Measurements from ENCODE around the gene TMEM11. TPM values are rescaled to one million over a fixed set of nuclear protein-coding genes. Genes with fewer than 3 reads are reported as not detected.

TMEM11 gene
- total and polyA plus RNA-seq, 2 of the 4 experiments (the other 2 are of a cell fraction) = 19.9 to 44.7 TPM

GRCh38 chr17:21165922-21166594 is 47.9 kb downstream of the TMEM11 start:
- Histone ChIP-seq H2AK9ac (replicated peaks; ENCODE audit: low read depth, low read length, poor library complexity) (no peak overlapping the region), H2BK20ac (ENCODE audit: low read depth, low read length) (peak overlapping the region; percentile 62; the same call in 1 of the 2 replicates), H2BK120ac (ENCODE audit: low read depth, low read length) (peak overlapping the region; percentile 29; the same call in 1 of the 2 replicates), H3K27ac (ENCODE audit: insufficient read depth, low read length) (0 out of 2 replicates have a peak overlapping the region, but pooled peaks have one; percentile 6), H3K23ac (ENCODE audit: low read depth, low read length) (no peak overlapping the region), H2BK15ac (ENCODE audit: low read depth, low read length) (no peak overlapping the region), H3K36me3 (ENCODE audit: control insufficient read depth, insufficient read depth, low read length) (no peaks in the 10 kb centered on the region), H3K79me1 (ENCODE audit: low read depth in 1 of 2, low read length in 2 of 2) (peaks cover 17 to 21% of the 10 kb centered on the region in 2 experiments), H2AK5ac (ENCODE audit: low read depth, low read length) (no peak overlapping the region), H4K91ac (ENCODE audit: insufficient read depth, low read depth, low read length) (no peak overlapping the region), H4K5ac (ENCODE audit: low read depth, low read length) (no peak overlapping the region), H3K4me2 (ENCODE audit: low read depth, low read length) (peak overlapping the region; percentile 37; the same call in 1 of the 2 replicates), H4K20me1 (ENCODE audit: insufficient read depth, low read length) (no peaks in the 10 kb centered on the region; the same call in 1 of the 2 replicates), H3K9me1 (ENCODE audit: insufficient read depth, low read length) (peaks cover 8% of the 10 kb centered on the region; the same call in 1 of the 2 replicates), H3K9me3 (ENCODE audit: control insufficient read depth, insufficient read depth, low read length) (no peaks in the 10 kb centered on the region), H3K27me3 (ENCODE audit: control insufficient read depth, insufficient read depth, low read length) (no peaks in the 10 kb centered on the region), H3K14ac (replicated peaks; ENCODE audit: low read depth, low read length) (no peak overlapping the region), H3K4ac (ENCODE audit: low read depth, low read length) (no peak overlapping the region; the same call in 1 of the 2 replicates), H2AFZ (replicated peaks; ENCODE audit: low read length, poor library complexity) (no peak overlapping the region), H3K4me1 (ENCODE audit: control insufficient read depth, insufficient read depth, low read length) (peaks cover 19% of the 10 kb centered on the region), H4K8ac (ENCODE audit: low read depth in 2 of 2, low read length in 2 of 2) (no peak overlapping the region), H3K9ac (ENCODE audit: low read depth, low read length) (peak overlapping the region; percentile 57; the same call in 1 of the 2 replicates), H2BK5ac (ENCODE audit: low read depth, low read length, poor library complexity, severe bottlenecking) (peak overlapping the region; percentile 58), H3K18ac (ENCODE audit: low read depth, low read length) (no peak overlapping the region; the same call in 1 of the 2 replicates), H3K4me3 (ENCODE audit: insufficient read depth, low read depth, low read length) (no peak overlapping the region), H3K56ac (ENCODE audit: extremely low read depth, insufficient read depth, low read length) (no peak overlapping the region)
- no peak for ATAC-seq (ENCODE audit: low read depth)
- dilution Hi-C loops (cut with HindIII; ENCODE audit: low sequenced_read_pairs, unreplicated experiment) (no loop called here), intact Hi-C loops (cut with micrococcal nuclease) (loop anchor here (5.0 kb wide), 1 partner anchor 46 kb away; the partner anchor contains the start of gene TMEM11), in situ Hi-C loops (cut with MboI; ENCODE audit: low sequenced_read_pairs) (no loop called here)
- no TSS peak for BruUV-seq (replicated peaks)
- ChIA-PET POLR2A (ENCODE audit: unreplicated experiment) (no interaction called here), CTCF (interaction anchor here (0.6 to 0.9 kb wide), 3 partner anchors 34 to 74 kb away, joined by 3 to 7 read pairs (median 5); no protein-coding TSS in a partner anchor)
- WGBS, 2 experiments (ENCODE audit: extremely low coverage in 2 of 2, insufficient read length in 1 of 2) = 100% methylated on average over 3 of the region's 11 CpGs; no CpG with 5 or more reads in 1 of the 2 experiments
- DNase-seq = no peak
- no peak for TF ChIP-seq POLR2A (IDR thresholded peaks at IDR 0.05; ENCODE audit: low read depth, low read length)
- no peak for TF ChIP-seq ELK1 (IDR thresholded peaks at IDR 0.05; ENCODE audit: borderline replicate concordance, low read depth, low read length)
- no peak for TF ChIP-seq BHLHE40 (IDR thresholded peaks at IDR 0.05; ENCODE audit: low read depth, low read length)
- no peak for TF ChIP-seq USF2 (IDR thresholded peaks at IDR 0.05; ENCODE audit: low read depth, low read length)
- TF ChIP-seq MAFK (IDR thresholded peaks at IDR 0.05; ENCODE audit: low read depth, low read length) = no peak
- no peak for TF ChIP-seq SMC3 (IDR thresholded peaks at IDR 0.05; ENCODE audit: low read depth, low read length)
- no peak for TF ChIP-seq MXI1 (IDR thresholded peaks at IDR 0.05; ENCODE audit: borderline replicate concordance, low read depth, low read length)
- no peak for TF ChIP-seq RFX5 (IDR thresholded peaks at IDR 0.05; ENCODE audit: low read depth, low read length)
- TF ChIP-seq FOS (IDR thresholded peaks at IDR 0.05; ENCODE audit: low read depth, low read length) = no peak
- TF ChIP-seq RAD21 (IDR thresholded peaks at IDR 0.05; ENCODE audit: low read length) = no peak
- TF ChIP-seq MAZ (IDR thresholded peaks at IDR 0.05; ENCODE audit: borderline replicate concordance, low read depth, low read length) = no peak
- TF ChIP-seq CEBPB (IDR thresholded peaks at IDR 0.05; ENCODE audit: low read depth, low read length) = no peak
- no peak for TF ChIP-seq CHD1 (IDR thresholded peaks at IDR 0.05; ENCODE audit: low read depth, low read length)
- no peak for TF ChIP-seq RCOR1 (IDR thresholded peaks at IDR 0.05; ENCODE audit: insufficient replicate concordance, low read length)
- TF ChIP-seq NFE2L2 (IDR thresholded peaks at IDR 0.05; ENCODE audit: low read depth, low read length) = no peak

Data from IMR-90 (cell line).